Neural cell (in vitro differentiated cells): ENCODE measurements around the gene SLC9A3.

Experiments
- MXI1 ChIP-seq: fragments of 450-650 bp; conservative IDR thresholded peaks from 2 replicates; pipeline ENCODE4 v1.6.1; 2014; ENCODE audit warnings: antibody characterized with exemption, mild to moderate bottlenecking; ENCODE audit not compliant: poor library complexity, severe bottlenecking
- POLR2AphosphoS5 ChIP-seq: IDR thresholded peaks from 2 replicates; pipeline ENCODE4 v1.6.1; 2012
- TF ChIP-seq, protein P1 (sequence below): IDR thresholded peaks from 2 replicates; pipeline ENCODE4 v1.6.1; 2012; ENCODE audit warnings: borderline replicate concordance

DNA sequence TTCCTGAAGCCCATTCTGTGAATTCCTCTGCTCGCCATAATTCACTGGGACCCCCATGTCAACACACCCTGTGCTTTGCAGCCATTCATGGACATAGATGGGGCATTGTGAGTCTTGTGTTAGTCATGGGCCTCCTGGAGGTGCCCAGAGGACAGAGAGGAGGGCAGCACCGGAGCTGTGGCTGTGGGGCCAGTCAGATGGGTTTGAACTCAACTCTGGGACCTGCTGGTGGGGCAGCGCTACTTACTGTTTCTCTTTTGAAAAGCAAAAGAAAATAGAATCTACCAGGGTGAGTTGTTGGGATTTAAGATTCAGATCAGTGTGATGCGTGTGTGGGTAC is 92.6 kb downstream of the SLC9A3 start:
- TF ChIP-seq, protein P1, sequence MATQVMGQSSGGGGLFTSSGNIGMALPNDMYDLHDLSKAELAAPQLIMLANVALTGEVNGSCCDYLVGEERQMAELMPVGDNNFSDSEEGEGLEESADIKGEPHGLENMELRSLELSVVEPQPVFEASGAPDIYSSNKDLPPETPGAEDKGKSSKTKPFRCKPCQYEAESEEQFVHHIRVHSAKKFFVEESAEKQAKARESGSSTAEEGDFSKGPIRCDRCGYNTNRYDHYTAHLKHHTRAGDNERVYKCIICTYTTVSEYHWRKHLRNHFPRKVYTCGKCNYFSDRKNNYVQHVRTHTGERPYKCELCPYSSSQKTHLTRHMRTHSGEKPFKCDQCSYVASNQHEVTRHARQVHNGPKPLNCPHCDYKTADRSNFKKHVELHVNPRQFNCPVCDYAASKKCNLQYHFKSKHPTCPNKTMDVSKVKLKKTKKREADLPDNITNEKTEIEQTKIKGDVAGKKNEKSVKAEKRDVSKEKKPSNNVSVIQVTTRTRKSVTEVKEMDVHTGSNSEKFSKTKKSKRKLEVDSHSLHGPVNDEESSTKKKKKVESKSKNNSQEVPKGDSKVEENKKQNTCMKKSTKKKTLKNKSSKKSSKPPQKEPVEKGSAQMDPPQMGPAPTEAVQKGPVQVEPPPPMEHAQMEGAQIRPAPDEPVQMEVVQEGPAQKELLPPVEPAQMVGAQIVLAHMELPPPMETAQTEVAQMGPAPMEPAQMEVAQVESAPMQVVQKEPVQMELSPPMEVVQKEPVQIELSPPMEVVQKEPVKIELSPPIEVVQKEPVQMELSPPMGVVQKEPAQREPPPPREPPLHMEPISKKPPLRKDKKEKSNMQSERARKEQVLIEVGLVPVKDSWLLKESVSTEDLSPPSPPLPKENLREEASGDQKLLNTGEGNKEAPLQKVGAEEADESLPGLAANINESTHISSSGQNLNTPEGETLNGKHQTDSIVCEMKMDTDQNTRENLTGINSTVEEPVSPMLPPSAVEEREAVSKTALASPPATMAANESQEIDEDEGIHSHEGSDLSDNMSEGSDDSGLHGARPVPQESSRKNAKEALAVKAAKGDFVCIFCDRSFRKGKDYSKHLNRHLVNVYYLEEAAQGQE = no peak
- TF ChIP-seq POLR2AphosphoS5 (no peak), MXI1 (no peak)
